Measurements from ENCODE around the gene TRPC3.

TRPC3 gene

GRCh38 chr4:121846662-121847061, 105.2 kb downstream of the TRPC3 start:
- TF ChIP-seq CTCF (IDR thresholded peaks at IDR 0.05; ENCODE audit: control insufficient read depth, insufficient read depth, low read depth, low read length, missing control alignments), result no peak
- H3K4me3 ChIP-seq (ENCODE audit: control insufficient read depth, low read depth, low read length), result no peak overlapping the region
- no peak for DNase-seq (ENCODE audit: low read depth)

- no peak for DNase-seq (ENCODE audit: low read depth)
- no peak for TF ChIP-seq CTCF (IDR thresholded peaks at IDR 0.05; ENCODE audit: control insufficient read depth, insufficient read depth, low read depth, low read length, missing control alignments)
- no peak overlapping the region for H3K4me3 ChIP-seq (ENCODE audit: control insufficient read depth, low read depth, low read length)
Measured at GRCh38 chr4:121842862-121843261, 109.0 kb downstream of the TRPC3 start.

GRCh38 chr4:121838136-121838535, 113.7 kb downstream of the TRPC3 start:
- TF ChIP-seq CTCF (IDR thresholded peaks at IDR 0.05; ENCODE audit: control insufficient read depth, insufficient read depth, low read depth, low read length, missing control alignments), result no peak
- H3K4me3 ChIP-seq (ENCODE audit: control insufficient read depth, low read depth, low read length), result no peak overlapping the region
- DNase-seq (ENCODE audit: low read depth), result no peak

GRCh38 chr4:121829511-121829910, 122.3 kb downstream of the TRPC3 start:
- no peak for DNase-seq (ENCODE audit: low read depth)
- TF ChIP-seq CTCF (IDR thresholded peaks at IDR 0.05; ENCODE audit: control insufficient read depth, insufficient read depth, low read depth, low read length, missing control alignments), result no peak

More at GRCh38 chr4:121829511-121829910, 122.3 kb downstream of the TRPC3 start:
- no peak overlapping the region for H3K4me3 ChIP-seq (ENCODE audit: control insufficient read depth, low read depth, low read length)

Data from AG09309 (cell line).